Natural killer cell (primary cell): ENCODE results near the gene AGBL2. TPM values are rescaled to one million over a fixed set of nuclear protein-coding genes. Genes with fewer than 3 reads are reported as not detected.
A peak's percentile ranks its signal among the peaks of the same experiment; 100 is the strongest.

ENCODE experiments used
- ATAC-seq, 3 donors: fragments of 150-1000 bp in 2 of 3; fragments of 200-7000 bp in 1 of 3; cut with Tn5 transposase; 1 replicate in 1 of 3; 2 replicates in 2 of 3; pipeline ENCODE4 v1.10.0; 2021; ENCODE audit warnings: mild to moderate bottlenecking in 2 of 3, moderate library complexity in 2 of 3
- DNase-seq, 2 donors: peaks; one replicate each; pipeline versions ENCODE4 v3.0.0 to v3.0.0-alpha.2; 2013 to 2021; ENCODE audit warnings: mixed read lengths in 1 of 2
- H3K27ac ChIP-seq: one replicate; pipeline ENCODE4 v1.5.1; 2013; ENCODE audit warnings: mild to moderate bottlenecking, low read length
- H3K27me3 ChIP-seq: one replicate; pipeline ENCODE4 v1.6.1; 2013; ENCODE audit warnings: low read length; ENCODE audit not compliant: control insufficient read depth, insufficient read depth
- H3K36me3 ChIP-seq: one replicate; pipeline ENCODE4 v1.6.1; 2013; ENCODE audit warnings: low read length; ENCODE audit not compliant: control insufficient read depth, insufficient read depth
- H3K4me1 ChIP-seq: one replicate; pipeline ENCODE4 v1.6.1; 2013; ENCODE audit warnings: low read length; ENCODE audit not compliant: control insufficient read depth, insufficient read depth
- H3K4me3 ChIP-seq: one replicate; pipeline ENCODE4 v1.5.1; 2013; ENCODE audit warnings: low read length
- H3K9me3 ChIP-seq: one replicate; pipeline ENCODE4 v1.6.1; 2013; ENCODE audit warnings: low read length; ENCODE audit not compliant: control insufficient read depth, insufficient read depth
- H3K27ac Mint-ChIP-seq, 2 donors: one replicate each; pipeline ENCODE4 v1.8.0; 2022; ENCODE audit warnings: mild to moderate bottlenecking in 2 of 2, mixed read lengths in 2 of 2, moderate library complexity in 1 of 2
- H3K27me3 Mint-ChIP-seq, 2 donors: one replicate each; pipeline ENCODE4 v1.8.0; 2022; ENCODE audit warnings: low read depth in 2 of 2, mixed read lengths in 2 of 2
- H3K36me3 Mint-ChIP-seq: one replicate; pipeline ENCODE4 v1.8.0; 2022; ENCODE audit warnings: mixed read lengths
- H3K4me1 Mint-ChIP-seq, 2 donors: one replicate each; pipeline ENCODE4 v1.8.0; 2022; ENCODE audit warnings: mixed read lengths in 2 of 2
- H3K4me3 Mint-ChIP-seq: one replicate; pipeline ENCODE4 v1.8.0; 2022; ENCODE audit warnings: mild to moderate bottlenecking, moderate library complexity, mixed read lengths
- H3K9me3 Mint-ChIP-seq, 2 donors: one replicate each; pipeline ENCODE4 v1.8.0; 2022; ENCODE audit warnings: mixed read lengths in 2 of 2
- WGBS: methylation state at CpG from one replicate; pipeline ENCODE4 v1.1.7; 2013; ENCODE audit warnings: missing lambda C conversion rate; ENCODE audit not compliant: insufficient coverage; 5-methylcytosine and 5-hydroxymethylcytosine counted together
- intact Hi-C: fragments of 100-400 bp; cut with micrococcal nuclease; formaldehyde crosslinking; loops from one replicate; pipeline ENCODE4 v1.14.2; 2022
- total RNA-seq, 4 donors: library from RNA; stranded (reverse); fragments of 120-200 nt in 1 of 4; gene quantifications; one replicate each; pipeline versions ENCODE4 v1.2.3 to v1.2.4, GENCODE V29; 2013 to 2022
- TF ChIP-seq, protein P1 (sequence below): fragments of 200-600 bp; IDR thresholded peaks from one replicate; pipeline ENCODE4 v1.8.0; 2022; ENCODE audit warnings: antibody characterized with exemption

The AGBL2 gene
- total RNA-seq, 3 donors from 2014 or later (not counting 1 experiment from before 2014, with no cell fraction given), result 6.1 to 8.5 (median 8.2) TPM

- intact Hi-C loops, result no loop called here
- H3K27me3 ChIP-seq, result no peaks in the 10 kb centered on the region
- Mint-ChIP-seq H3K36me3 (no peaks in the 10 kb centered on the region), H3K4me1 (no peaks in the 10 kb centered on the region), H3K4me3 (no peak overlapping the region), H3K27me3 (no peaks in the 10 kb centered on the region), H3K27ac (no peak overlapping the region), H3K9me3 (no peaks in the 10 kb centered on the region)
- H3K4me1 ChIP-seq, result no peaks in the 10 kb centered on the region
- H3K36me3 ChIP-seq, result peaks cover 85% of the 10 kb centered on the region
- DNase-seq (no peak), ATAC-seq (no peak)
- TF ChIP-seq, protein P1, sequence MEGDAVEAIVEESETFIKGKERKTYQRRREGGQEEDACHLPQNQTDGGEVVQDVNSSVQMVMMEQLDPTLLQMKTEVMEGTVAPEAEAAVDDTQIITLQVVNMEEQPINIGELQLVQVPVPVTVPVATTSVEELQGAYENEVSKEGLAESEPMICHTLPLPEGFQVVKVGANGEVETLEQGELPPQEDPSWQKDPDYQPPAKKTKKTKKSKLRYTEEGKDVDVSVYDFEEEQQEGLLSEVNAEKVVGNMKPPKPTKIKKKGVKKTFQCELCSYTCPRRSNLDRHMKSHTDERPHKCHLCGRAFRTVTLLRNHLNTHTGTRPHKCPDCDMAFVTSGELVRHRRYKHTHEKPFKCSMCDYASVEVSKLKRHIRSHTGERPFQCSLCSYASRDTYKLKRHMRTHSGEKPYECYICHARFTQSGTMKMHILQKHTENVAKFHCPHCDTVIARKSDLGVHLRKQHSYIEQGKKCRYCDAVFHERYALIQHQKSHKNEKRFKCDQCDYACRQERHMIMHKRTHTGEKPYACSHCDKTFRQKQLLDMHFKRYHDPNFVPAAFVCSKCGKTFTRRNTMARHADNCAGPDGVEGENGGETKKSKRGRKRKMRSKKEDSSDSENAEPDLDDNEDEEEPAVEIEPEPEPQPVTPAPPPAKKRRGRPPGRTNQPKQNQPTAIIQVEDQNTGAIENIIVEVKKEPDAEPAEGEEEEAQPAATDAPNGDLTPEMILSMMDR, result no peak
- no peak overlapping the region for H3K27ac ChIP-seq
- H3K4me3 ChIP-seq, result no peak overlapping the region
- 100% methylated on average over 1 of the region's 3 CpGs for WGBS
- H3K9me3 ChIP-seq, result no peaks in the 10 kb centered on the region
Measured at GRCh38 chr11:47725442-47726117, 10.4 kb upstream of the AGBL2 start.

DNA sequence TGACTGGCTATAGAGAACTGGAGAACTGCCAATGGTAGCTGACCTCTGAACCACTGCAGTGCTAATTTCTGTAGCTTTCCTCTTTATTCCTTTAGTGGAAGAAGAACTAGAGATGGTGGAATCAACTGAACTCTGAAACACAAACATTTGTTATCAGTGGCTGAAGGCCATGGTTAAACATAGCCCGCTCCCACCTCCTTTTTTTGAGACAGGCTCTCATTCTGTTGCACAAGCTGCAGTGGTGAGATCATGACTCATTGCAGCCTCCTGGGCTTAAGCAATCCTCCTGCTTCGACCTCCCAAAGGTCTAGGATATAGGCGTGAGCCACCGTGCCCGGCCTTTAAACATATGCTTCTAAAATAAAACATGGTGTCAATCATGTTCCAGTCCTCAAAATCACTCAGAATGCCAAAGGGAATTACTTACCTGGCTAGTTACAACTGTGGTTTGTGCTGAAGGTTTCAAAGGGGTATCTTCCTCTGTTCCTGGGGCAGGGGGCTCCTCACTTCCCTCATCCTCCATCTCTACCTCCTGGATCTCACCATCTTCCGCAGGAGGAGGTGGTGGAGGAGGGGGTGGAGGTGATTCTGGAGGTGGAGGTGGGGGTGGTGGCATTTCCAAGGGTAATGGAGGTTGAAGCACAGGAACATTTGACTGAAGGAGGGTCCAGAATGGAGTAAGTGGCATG, 9.0 kb upstream of the AGBL2 start:
- H3K27me3 ChIP-seq, result no peaks in the 10 kb centered on the region
- intact Hi-C loops, result no loop called here
- H3K36me3 ChIP-seq, result peaks cover 83% of the 10 kb centered on the region
- Mint-ChIP-seq H3K4me1 (no peaks in the 10 kb centered on the region), H3K4me3 (no peak overlapping the region), H3K9me3 (no peaks in the 10 kb centered on the region), H3K27ac (peak overlapping the region in 1 of 2 donors; percentile 66), H3K27me3 (no peaks in the 10 kb centered on the region), H3K36me3 (no peaks in the 10 kb centered on the region)
- TF ChIP-seq, protein P1, result no peak
- ATAC-seq (no peak), DNase-seq (no peak)
- 89% methylated on average over 5 of the region's 6 CpGs for WGBS
- no peaks in the 10 kb centered on the region for H3K9me3 ChIP-seq
- no peak overlapping the region for H3K27ac ChIP-seq
- H3K4me1 ChIP-seq, result no peaks in the 10 kb centered on the region
- H3K4me3 ChIP-seq, result no peak overlapping the region

DNA sequence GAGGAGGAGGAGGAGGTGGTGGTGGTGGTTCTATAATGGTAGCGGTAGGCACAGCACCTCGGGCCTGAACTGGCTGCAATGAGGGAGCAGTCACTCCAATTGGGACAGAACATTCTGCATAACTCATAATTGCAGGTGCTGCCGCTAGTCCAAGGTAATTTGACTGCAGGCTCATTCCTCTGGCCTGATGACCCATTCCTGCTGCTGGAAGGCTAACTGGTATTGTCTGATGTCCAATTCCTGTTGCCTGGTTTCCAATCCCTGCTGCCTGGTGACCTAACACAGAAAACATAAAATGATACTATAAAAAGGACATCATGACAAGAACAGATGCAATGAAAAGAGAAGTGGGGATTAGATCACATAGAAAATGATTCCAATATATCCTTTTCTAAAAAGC, 7.9 kb upstream of the AGBL2 start:
- Histone ChIP-seq H3K9me3 (no peaks in the 10 kb centered on the region), H3K27me3 (no peaks in the 10 kb centered on the region), H3K4me3 (no peak overlapping the region), H3K36me3 (peaks cover 85% of the 10 kb centered on the region), H3K4me1 (no peaks in the 10 kb centered on the region), H3K27ac (no peak overlapping the region)
- Mint-ChIP-seq H3K27ac (no peak overlapping the region), H3K36me3 (no peaks in the 10 kb centered on the region), H3K4me1 (no peaks in the 10 kb centered on the region), H3K27me3 (no peaks in the 10 kb centered on the region), H3K9me3 (no peaks in the 10 kb centered on the region), H3K4me3 (no peak overlapping the region)
- DNase-seq (no peak), ATAC-seq (no peak)
- 97% methylated on average over 3 of the region's 3 CpGs for WGBS
- intact Hi-C loops, result no loop called here
- TF ChIP-seq, protein P1, result no peak
